GM19324 (cell line): ENCODE measurements around the gene ADAMTS4.

Experiments
- ATAC-seq: cut with Tn5 transposase; IDR thresholded peaks from one replicate; pipeline ENCODE4 v1.9.1; 2021; ENCODE audit warnings: mild to moderate bottlenecking, moderate library complexity; ENCODE audit not compliant: unreplicated experiment, low FRiP score

ADAMTS4 gene

DNA sequence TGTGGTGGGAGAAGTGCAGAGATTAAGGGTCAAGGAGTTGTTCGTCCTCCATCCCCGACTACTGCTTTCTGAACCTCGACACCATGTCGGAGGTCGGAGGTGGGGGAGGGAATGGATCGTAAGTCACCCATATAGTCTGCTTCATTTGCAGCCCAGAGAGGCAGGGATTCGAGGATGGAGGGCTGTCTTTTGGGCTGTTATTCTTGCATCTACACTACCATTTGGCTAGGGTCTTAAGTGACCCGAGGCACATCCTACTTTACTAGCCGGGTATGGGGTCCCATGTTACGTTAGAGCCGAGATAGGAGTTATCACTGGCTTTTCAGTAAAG, 39.0 kb downstream of the ADAMTS4 start:
- no peak for ATAC-seq

DNA sequence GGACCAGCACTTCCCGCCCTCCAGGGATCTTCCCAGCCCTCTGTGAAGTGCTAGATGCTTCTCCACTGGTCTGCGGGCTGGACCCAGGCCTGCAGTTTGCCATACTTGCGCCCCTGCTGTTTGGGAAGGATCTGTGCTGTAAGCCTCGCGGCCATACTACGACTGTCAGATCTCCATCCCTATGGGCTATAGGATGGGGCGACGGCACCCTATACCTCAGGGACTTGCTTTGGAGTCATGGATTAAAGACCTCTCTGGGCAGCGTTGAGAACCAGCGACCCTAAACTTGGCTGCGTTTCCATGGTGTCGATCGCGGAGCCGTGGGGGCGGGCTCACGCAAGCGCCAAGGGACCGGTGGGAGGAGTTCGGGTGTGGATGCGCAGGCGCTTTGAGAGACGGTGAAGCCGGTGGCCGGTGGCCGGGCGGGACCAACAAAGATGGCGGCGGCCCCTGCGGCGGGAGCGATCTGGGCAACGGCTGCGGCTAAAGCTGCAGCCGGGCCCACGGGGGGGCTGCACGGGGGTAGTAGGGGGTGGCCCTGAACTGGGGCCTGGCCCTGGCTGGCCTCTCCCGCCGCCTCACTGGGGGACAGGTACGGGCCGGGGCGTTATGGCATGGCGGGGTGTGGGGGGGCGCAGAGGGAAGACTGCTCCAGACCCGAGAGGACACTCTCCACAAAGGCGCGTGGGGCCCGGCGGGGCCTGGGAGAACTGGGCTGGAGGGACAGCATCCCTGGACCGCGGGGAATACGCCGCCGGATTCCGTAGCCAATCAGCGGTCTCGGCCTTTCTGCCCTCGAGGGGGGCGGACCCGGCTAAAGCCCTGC, 39.6 kb downstream of the ADAMTS4 start, which contains the start of gene USP21:
USP21 (plus strand) TSS at position 414 of the 826 bp plus-strand sequence. CDS start 1,141 bp downstream, outside the sequence.
- ATAC-seq = peak; percentile 86

DNA sequence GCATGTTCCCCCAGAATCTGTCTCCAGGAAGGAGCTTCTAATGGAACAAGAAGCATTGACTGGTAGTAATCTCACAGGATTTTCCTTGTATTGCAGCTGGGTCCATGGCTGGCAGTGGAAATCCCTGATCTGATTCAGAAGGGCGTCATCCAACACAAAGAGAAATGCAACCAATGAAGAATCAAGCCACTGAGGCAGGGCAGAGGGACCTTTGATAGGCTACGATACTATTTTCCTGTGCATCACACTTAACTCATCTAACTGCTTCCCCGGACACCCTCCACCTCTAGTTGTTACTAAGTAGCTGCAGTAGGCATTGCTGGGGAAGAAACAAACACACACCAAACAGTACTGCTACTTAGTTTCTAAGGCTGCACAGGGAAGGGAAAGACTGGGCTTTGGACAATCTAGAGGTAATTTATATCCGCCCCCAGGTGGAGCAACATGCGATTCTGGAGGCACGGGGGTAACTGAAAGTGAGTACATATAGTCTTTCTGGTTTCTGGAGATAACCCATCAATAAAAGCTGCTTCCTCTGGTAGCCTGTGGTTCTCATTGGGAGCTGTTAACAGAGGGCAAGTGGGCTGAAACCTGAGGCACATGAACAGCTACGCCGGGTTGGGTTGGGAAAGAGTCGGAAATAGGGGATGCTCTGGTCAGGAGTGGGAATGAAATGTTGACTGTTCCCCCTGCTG, 40.4 kb downstream of the ADAMTS4 start:
- no peak for ATAC-seq

DNA sequence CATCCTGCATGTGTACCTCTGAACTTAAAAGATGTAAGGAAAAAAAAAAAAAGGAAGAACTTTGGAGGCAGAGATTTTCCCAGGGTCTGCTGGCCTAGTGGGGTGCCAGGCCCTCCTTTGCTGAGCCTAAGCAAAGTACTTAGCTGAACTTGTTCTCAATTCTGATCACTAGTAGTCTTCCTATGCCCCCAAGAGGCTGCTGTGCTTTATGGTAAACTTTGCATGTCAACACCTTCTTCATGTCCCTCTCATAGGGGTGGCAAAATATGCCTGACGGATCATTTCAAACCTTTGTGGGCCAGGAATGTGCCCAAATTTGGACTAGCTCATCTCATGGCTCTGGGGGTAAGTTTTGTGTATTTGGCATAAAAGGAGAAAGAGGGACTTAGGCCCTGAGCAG, 41.0 kb downstream of the ADAMTS4 start:
- no peak for ATAC-seq

DNA sequence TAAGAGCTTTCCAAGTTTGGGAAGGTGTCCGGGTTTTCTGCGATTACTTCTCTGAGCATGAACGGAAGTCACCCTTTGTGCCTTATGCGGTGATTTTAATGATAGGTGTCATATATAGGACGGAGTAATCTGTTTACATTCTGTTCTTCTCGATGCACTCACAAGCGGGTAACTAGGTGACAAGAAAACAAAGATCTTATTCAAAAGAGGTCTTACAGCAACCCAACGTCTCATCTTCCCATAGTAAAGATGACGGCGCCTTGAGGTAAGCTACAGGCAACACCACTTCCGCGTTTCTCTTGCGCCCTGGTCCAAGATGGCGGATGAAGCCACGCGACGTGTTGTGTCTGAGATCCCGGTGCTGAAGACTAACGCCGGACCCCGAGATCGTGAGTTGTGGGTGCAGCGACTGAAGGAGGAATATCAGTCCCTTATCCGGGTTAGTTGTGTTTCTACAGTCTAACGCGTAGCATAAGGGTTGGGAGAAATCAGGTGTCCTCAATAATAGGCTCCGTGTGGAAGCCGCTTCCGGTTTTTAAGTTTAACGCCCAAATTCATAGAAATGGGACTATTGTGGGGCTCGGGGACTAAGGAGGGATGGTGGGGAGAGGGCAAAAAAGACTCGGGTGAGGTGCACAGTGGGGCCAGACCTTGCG, 45.0 kb downstream of the ADAMTS4 start, which contains the start of gene UFC1:
UFC1 (plus strand) TSS at position 297 of the 656 bp plus-strand sequence; CDS start at position 317, 20 bp downstream.
- ATAC-seq = peak; percentile 83

DNA sequence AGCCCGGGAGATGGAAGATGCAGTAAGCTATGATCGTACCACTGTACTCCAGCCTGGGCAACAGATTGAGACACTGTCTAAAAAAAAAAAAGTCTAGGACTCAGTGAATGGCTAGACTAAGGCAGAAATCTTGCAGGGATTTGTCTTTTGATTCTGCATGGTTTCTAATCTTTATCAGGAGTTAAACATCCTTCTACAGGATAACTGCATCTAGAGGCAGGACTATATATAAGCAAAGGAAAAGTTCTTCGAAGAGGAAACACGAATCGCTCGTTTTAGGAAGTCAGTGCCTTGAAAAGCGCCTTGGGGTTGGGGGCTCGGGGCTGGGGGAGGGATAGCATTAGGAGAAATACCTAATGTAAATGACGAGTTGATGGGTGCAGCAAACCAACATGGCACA, 45.7 kb downstream of the ADAMTS4 start:
- no peak for ATAC-seq

DNA sequence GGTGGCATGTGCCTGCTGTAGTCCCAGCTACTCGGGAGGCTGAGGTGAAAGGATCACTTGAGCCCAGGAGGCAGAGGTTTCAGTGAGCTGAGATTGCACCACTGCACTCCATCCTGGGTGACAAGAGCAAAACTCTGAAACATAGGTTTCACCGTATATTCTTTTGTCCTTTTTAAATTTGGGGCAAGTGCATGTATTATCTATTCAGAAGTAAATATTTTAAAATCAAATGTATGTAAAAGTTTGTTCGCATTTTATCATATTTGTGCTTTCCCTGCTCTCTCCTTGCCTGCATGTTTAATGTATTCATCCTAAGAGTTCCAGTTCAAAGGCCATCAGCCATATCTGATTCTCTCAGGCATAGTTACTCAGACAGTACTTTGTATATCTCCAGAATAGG, 53.0 kb downstream of the ADAMTS4 start:
- no peak for ATAC-seq

DNA sequence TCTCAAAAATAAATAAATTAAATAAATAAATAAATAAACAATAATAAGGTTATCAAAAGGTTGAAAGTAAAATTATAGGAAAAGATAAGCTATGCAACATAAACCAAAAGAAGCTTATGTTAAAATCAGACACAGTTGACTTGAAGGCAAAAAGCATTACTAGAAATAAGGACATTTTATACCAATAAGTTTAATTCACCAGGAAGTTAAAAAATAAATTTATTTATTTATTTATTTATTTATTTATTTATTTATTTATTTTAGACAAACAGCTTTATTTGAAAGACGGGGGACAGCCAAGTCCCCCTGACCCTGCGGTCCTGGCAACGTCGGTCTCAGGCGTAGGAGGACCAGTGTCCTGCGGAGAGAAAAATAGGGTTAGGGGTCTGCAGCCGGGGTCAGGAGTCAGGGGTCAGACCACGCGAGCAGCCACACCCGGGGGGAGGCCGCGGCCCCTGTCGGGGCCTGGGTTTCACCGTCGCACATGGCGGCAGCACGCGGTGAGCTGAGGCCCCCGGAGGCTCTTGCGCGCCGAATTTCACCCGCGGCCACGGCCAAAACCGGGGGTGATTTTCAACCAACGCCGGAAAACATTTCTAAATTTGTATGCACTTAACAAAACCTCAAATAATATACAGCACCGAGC, 58.0 kb downstream of the ADAMTS4 start:
- ATAC-seq = no peak

DNA sequence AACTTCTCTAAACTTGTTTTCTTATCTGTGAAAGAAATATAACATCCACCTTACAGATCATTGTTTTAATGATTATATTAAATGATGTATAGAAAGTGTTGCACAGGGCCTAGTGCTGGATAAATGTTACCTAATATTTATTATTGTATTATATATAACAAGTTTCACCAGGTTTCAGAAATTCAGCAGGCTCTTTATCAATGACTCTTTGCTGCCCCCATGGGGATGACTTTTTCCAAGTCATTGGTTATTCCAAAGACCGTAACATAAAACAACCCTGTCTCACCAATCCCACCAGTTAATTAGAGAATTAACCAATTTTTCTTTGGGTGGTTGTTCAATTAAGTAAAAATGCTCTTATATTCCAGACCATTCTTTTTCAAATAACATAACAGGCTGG, 59.1 kb downstream of the ADAMTS4 start:
- no peak for ATAC-seq

DNA sequence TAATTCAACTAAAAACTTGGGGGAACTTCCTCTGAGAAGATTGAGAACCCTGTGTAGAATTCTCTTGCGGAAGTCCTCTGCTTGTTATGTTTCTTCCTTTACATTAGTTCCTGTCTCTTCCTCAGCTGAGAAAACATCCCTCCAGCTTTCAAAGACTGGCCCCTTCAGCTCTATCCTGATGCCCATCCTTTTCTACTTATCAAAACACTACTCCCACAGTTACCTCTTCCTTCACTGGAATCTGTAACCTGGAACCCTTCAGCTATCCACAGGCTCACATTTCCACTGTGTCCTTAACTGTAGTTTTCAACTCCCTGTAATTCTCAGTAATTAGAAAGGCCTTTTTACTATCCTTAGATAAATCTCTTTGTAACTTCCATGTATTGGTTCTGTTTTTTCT, 60.4 kb downstream of the ADAMTS4 start:
- no peak for ATAC-seq

DNA sequence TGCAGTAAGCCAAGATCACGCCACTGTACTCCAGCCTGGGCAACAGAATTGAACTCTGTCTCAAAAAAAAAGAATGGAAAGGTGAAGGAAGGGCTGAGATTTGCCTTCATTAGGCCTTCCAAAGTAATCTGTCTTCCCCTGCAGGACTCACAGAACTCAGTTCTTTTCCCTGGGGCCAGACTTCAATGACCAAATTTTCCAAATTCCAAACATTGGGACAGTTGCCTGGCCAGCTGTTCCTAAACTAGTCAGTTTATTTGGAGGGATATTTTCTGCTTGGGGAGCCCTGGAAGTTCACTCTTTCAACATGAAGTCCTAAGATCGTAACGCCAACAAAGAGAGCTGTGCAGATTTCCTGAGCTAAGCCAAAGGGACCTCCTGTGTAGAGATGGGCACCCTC, 61.0 kb downstream of the ADAMTS4 start:
- no peak for ATAC-seq
